GM12878 (cell line): Measurements from ENCODE around the gene AP1AR. TPM values are rescaled to one million over a fixed set of nuclear protein-coding genes. Genes with fewer than 3 reads are reported as not detected.

Experiments used
- ATAC-seq: fragments of 200-7000 bp; cut with Tn5 transposase; 3 replicates; pipeline ENCODE4 v1.9.1; 2020; ENCODE audit warnings: mild to moderate bottlenecking, moderate library complexity
- BruUV-seq: library from RNA; stranded (reverse); fragments of 400-500 nt; replicated peaks from 2 replicates; lab custom pipeline; 2021; lab: Mats Ljungman, UMichigan
- CTCF ChIA-PET: fragments of 300-600 bp; sonication (Branson Sonifier 250); formaldehyde crosslinking; extraction: SDS; loops from one replicate; lab custom pipeline; 2021; ENCODE audit warnings: inconsistent platforms; lab: Yijun Ruan, JAX
- POLR2A ChIA-PET: fragments of 350-600 bp; formaldehyde crosslinking; extraction: SDS; loops from one replicate; lab custom pipeline; 2021; ENCODE audit warnings: inconsistent platforms; lab: Charles Lee
- RAD21 ChIA-PET: fragments of 300-600 bp; sonication (Branson Sonifier 250); formaldehyde crosslinking; loops from one replicate; lab custom pipeline; 2023; ENCODE audit warnings: antibody characterized with exemption; ENCODE audit not compliant: unreplicated experiment; lab: Charles Lee
- SMC1A ChIA-PET: fragments of 300-600 bp; sonication (Branson Sonifier 250); formaldehyde crosslinking; loops from one replicate; lab custom pipeline; 2023; ENCODE audit not compliant: unreplicated experiment, uncharacterized antibody; lab: Charles Lee
- DNase-seq: peaks from one replicate; pipeline ENCODE4 v3.0.0-alpha.2; 2011; ENCODE audit warnings: low read depth, low spot score
- FAIRE-seq: peaks from 3 replicates; lab custom pipeline; 2011; peaks lifted over from hg19 to GRCh38; lab: Jason Lieb, UNC
- H2AFZ ChIP-seq: 2 replicates; pipeline ENCODE4 v1.6.0; 2011; ENCODE audit warnings: low read depth, low read length, control low read depth; ENCODE audit not compliant: control insufficient read depth
- H3K27ac ChIP-seq: 2 replicates; pipeline ENCODE4 v1.5.1; 2011; ENCODE audit warnings: control low read depth; ENCODE audit not compliant: control insufficient read depth, insufficient read depth
- H3K27me3 ChIP-seq, 2 experiments: replicated peaks in 1 of 2; 2 replicates each; pipeline versions ENCODE4 v1.6.0 to v1.6.1; 2011; ENCODE audit warnings: low read length in 1 of 2; ENCODE audit not compliant: control insufficient read depth in 2 of 2, insufficient read depth in 2 of 2
- H3K36me3 ChIP-seq, 2 experiments: 2 replicates each; pipeline ENCODE4 v1.5.1; 2011; ENCODE audit warnings: low read length in 1 of 2; ENCODE audit not compliant: control insufficient read depth in 2 of 2, insufficient read depth in 2 of 2
- H3K4me1 ChIP-seq: 2 replicates; pipeline ENCODE4 v1.6.1; 2011; ENCODE audit warnings: mild to moderate bottlenecking, low read length, moderate library complexity, mixed read lengths; ENCODE audit not compliant: control insufficient read depth, insufficient read depth
- H3K4me2 ChIP-seq: 2 replicates; pipeline ENCODE4 v1.6.0; 2011; ENCODE audit warnings: control low read depth; ENCODE audit not compliant: control insufficient read depth, insufficient read depth
- H3K4me3 ChIP-seq: fragments of 200-600 bp; sonication (generic); 2 replicates; pipeline ENCODE4 v1.5.1; 2016
- H3K79me2 ChIP-seq: 2 replicates; pipeline ENCODE4 v1.6.0; 2011; ENCODE audit warnings: low read length; ENCODE audit not compliant: control insufficient read depth, insufficient read depth
- H3K9ac ChIP-seq: 2 replicates; pipeline ENCODE4 v1.8.0; 2011; ENCODE audit warnings: low read length, control low read depth, mixed read lengths; ENCODE audit not compliant: control insufficient read depth, insufficient read depth
- H3K9me3 ChIP-seq: replicated peaks from 3 replicates; pipeline ENCODE4 v1.5.1; 2011; ENCODE audit warnings: mild to moderate bottlenecking, low read length; ENCODE audit not compliant: control insufficient read depth, insufficient read depth
- H4K20me1 ChIP-seq: 2 replicates; pipeline ENCODE4 v1.6.0; 2011; ENCODE audit not compliant: control insufficient read depth, insufficient read depth
- CBX3 ChIP-seq: fragments of 200-600 bp; sonication (generic); IDR thresholded peaks from 2 replicates; pipeline ENCODE4 v1.6.1; 2016; ENCODE audit warnings: low read depth, borderline replicate concordance
- DPF2 ChIP-seq: fragments of 450-650 bp; IDR thresholded peaks from 2 replicates; pipeline ENCODE4 v1.6.1; 2017; ENCODE audit warnings: mild to moderate bottlenecking
- EP300 ChIP-seq, 2 experiments: fragments of 150-350 bp in 1 of 2; IDR thresholded peaks; 2 replicates each; pipeline ENCODE4 v1.6.1; 2011 to 2012; ENCODE audit warnings: low read depth in 2 of 2, low read length in 2 of 2, borderline replicate concordance in 1 of 2, improper control_type of control experiment in 1 of 2, inconsistent platforms in 1 of 2; ENCODE audit not compliant: control insufficient read depth in 1 of 2
- POLR2A ChIP-seq: IDR thresholded peaks from 2 replicates; pipeline ENCODE4 v1.6.1; 2011; ENCODE audit warnings: low read depth, mild to moderate bottlenecking, low read length
- POLR2AphosphoS2 ChIP-seq: IDR thresholded peaks from 2 replicates; pipeline ENCODE4 v1.6.1; 2011; ENCODE audit warnings: low read depth, mild to moderate bottlenecking, low read length, improper control_type of control experiment, moderate library complexity
- POLR2AphosphoS5 ChIP-seq: IDR thresholded peaks from 2 replicates; pipeline ENCODE4 v1.6.1; 2011; ENCODE audit warnings: mild to moderate bottlenecking, low read length, inconsistent platforms
- REST ChIP-seq: IDR thresholded peaks from 2 replicates; pipeline ENCODE4 v1.6.1; 2012; ENCODE audit warnings: mild to moderate bottlenecking, low read depth, low read length
- SMAD5 ChIP-seq: IDR thresholded peaks from 2 replicates; pipeline ENCODE4 v1.6.1; 2016; ENCODE audit warnings: antibody characterized with exemption, low read depth
- ZNF687 ChIP-seq: fragments of 450-650 bp; IDR thresholded peaks from 2 replicates; pipeline ENCODE4 v1.6.1; 2017; ENCODE audit warnings: mild to moderate bottlenecking, moderate library complexity
- WGBS: methylation state at CpG from one replicate; pipeline ENCODE4 v1.1.6; 2016; ENCODE audit warnings: low lambda C conversion rate; ENCODE audit not compliant: insufficient replicate concordance, insufficient coverage; ENCODE audit errors: missing lambda C conversion rate; 5-methylcytosine and 5-hydroxymethylcytosine counted together
- in situ Hi-C: fragments of 300-500 bp; cut with MboI; formaldehyde crosslinking; loops from 9 replicates; pipeline ENCODE4 v1.14.3; 2018; ENCODE audit warnings: mixed read lengths
- intact Hi-C: fragments of 100-400 bp; cut with micrococcal nuclease; formaldehyde crosslinking; loops from one replicate; pipeline ENCODE4 v1.14.2; 2022; ENCODE audit not compliant: unreplicated experiment
- polyA plus RNA-seq, 11 experiments: library from polyadenylated mRNA; depleted of rRNA in 4 of 11; unstranded in 6 of 11; stranded (reverse) in 5 of 11; fragments of >200 nt; fragmentation: Nextera tagmentation in 4 of 11; fragmentation: Illumina TruSeq in 1 of 11; extraction: Ambion mirVana in 4 of 11; extraction: Trizol in 1 of 11; gene quantifications; 1 replicate in 1 of 11; 2 replicates in 10 of 11; pipeline versions ENCODE4 v1.2.1 to v1.2.3, GENCODE V29; 2011 to 2016; ENCODE audit warnings: inconsistent platforms in 2 of 11, missing spikeins in 2 of 11, low read depth in 1 of 11
- total RNA-seq, 4 experiments: library from RNA; depleted of rRNA in 3 of 4; stranded (reverse); fragments of >200 nt in 3 of 4; fragmentation: Illumina TruSeq in 1 of 4; extraction: Trizol in 1 of 4; gene quantifications; 2 replicates each; pipeline versions ENCODE4 v1.2.1 to v1.2.3, GENCODE V29; 2013 to 2021

Gene AP1AR
- total and polyA plus RNA-seq, 10 of the 15 experiments (the other 5 are each of a cell fraction or from before 2014, with no cell fraction given) = 5.6 to 29.1 (median 16.3) TPM

GRCh38 chr4:112276113-112276512 is 44.5 kb downstream of the AP1AR start:
- intact Hi-C loops = no loop called here
- POLR2A ChIA-PET = interaction anchor here (1.0 to 2.3 kb wide), 3 partner anchors 11 to 44 kb away, joined by 3 to 15 read pairs (median 3); partner anchors contain the start of genes ALPK1 and TIFA
- CTCF ChIA-PET = interaction anchor here (1.1 kb wide), 1 partner anchor 44 kb away, joined by 3 read pairs; no protein-coding TSS in a partner anchor

GRCh38 chr4:112277220-112277619 is 45.6 kb downstream of the AP1AR start:
- intact Hi-C loops = no loop called here
- no peak for DNase-seq
- Histone ChIP-seq H3K27me3 (no peaks in the 10 kb centered on the region), H3K27ac (0 out of 2 replicates have a peak overlapping the region, but pooled peaks have one; percentile 4), H3K79me2 (peaks cover 90% of the 10 kb centered on the region), H3K9me3 (no peaks in the 10 kb centered on the region; the same call in 2 of the 3 replicates), H4K20me1 (no peaks in the 10 kb centered on the region), H2AFZ (no peak overlapping the region), H3K4me3 (no peak overlapping the region), H3K9ac (no peak overlapping the region), H3K36me3 (peaks cover 8 to 26% of the 10 kb centered on the region in 2 experiments), H3K4me1 (peaks cover 33% of the 10 kb centered on the region), H3K4me2 (0 out of 2 replicates have a peak overlapping the region, but pooled peaks have one; percentile 24)
- SMC1A ChIA-PET = interaction anchor here (0.6 to 22.9 kb wide), 6 partner anchors 10 to 44 kb away, joined by 3 to 247 read pairs (median 28); partner anchors contain the start of genes ALPK1 and TIFA
- peak; percentile 4; the same call in 1 of the 3 replicates for ATAC-seq
- in situ Hi-C loops = no loop called here
- FAIRE-seq = no peak
- no TSS peak for BruUV-seq
- WGBS = 83% methylated on average over 3 of the region's 3 CpGs
- POLR2A ChIA-PET = interaction anchor here (1.6 to 6.8 kb wide), 2 partner anchors 9 to 239 kb away, joined by 4 to 55 read pairs; partner anchors contain the start of genes NEUROG2 and TIFA
- CTCF ChIA-PET = interaction anchor here (1.4 to 3.2 kb wide), 3 partner anchors 10 to 22 kb away, joined by 3 to 21 read pairs (median 6); no protein-coding TSS in a partner anchor
- RAD21 ChIA-PET = interaction anchor here (0.9 to 14.1 kb wide), 4 partner anchors 12 to 62 kb away, joined by 3 to 151 read pairs (median 5); no protein-coding TSS in a partner anchor
- no peak for TF ChIP-seq REST
- no peak for TF ChIP-seq DPF2
- 0 out of 2 replicates have a peak, but pooled peaks have one; percentile 19 for TF ChIP-seq ZNF687
- TF ChIP-seq CBX3 = no peak

More at GRCh38 chr4:112276113-112276512, 44.5 kb downstream of the AP1AR start:
- Histone ChIP-seq H3K36me3 (peaks cover 8 to 25% of the 10 kb centered on the region in 2 experiments), H3K27me3 (no peaks in the 10 kb centered on the region), H3K4me1 (peaks cover 30% of the 10 kb centered on the region), H2AFZ (no peak overlapping the region), H3K9me3 (no peaks in the 10 kb centered on the region; the same call in 2 of the 3 replicates), H3K4me3 (peak overlapping the region; percentile 2; the same call in 1 of the 2 replicates), H3K79me2 (peaks cover 81% of the 10 kb centered on the region), H3K27ac (0 out of 2 replicates have a peak overlapping the region, but pooled peaks have one; percentile 13), H4K20me1 (no peaks in the 10 kb centered on the region), H3K9ac (no peak overlapping the region; the same call in 1 of the 2 replicates), H3K4me2 (peak overlapping the region; percentile 24; the same call in 1 of the 2 replicates)
- no TSS peak for BruUV-seq
- no peak for FAIRE-seq
- WGBS = 98% methylated on average over 3 of the region's 3 CpGs
- no peak for ATAC-seq
- SMC1A ChIA-PET = interaction anchor here (1.4 to 22.9 kb wide), 5 partner anchors 12 to 45 kb away, joined by 4 to 247 read pairs (median 16); partner anchors contain the start of genes AP1AR and TIFA
- no peak for DNase-seq
- RAD21 ChIA-PET = interaction anchor here (1.8 to 14.1 kb wide), 3 partner anchors 12 to 44 kb away, joined by 5 to 151 read pairs (median 25); no protein-coding TSS in a partner anchor
- in situ Hi-C loops = no loop called here
- TF ChIP-seq SMAD5 (0 out of 2 replicates have a peak, but pooled peaks have one; percentile 21), POLR2AphosphoS5 (peak; percentile 69; the same call in 1 of the 2 replicates), POLR2A (peak; percentile 46; the same call in 1 of the 2 replicates), POLR2AphosphoS2 (no peak; the same call in 1 of the 2 replicates), EP300 (IDR thresholded peaks at IDR 0.05; ENCODE audit: borderline replicate concordance in 1 of 2, control insufficient read depth in 1 of 2, low read depth in 2 of 2, low read length in 2 of 2) (no peak)
